Upper lobe of left lung (tissue), 6 donors: ENCODE measurements around the gene ADCYAP1R1. TPM values are rescaled to one million over a fixed set of nuclear protein-coding genes. Genes with fewer than 3 reads are reported as not detected.

Experiments used
- ATAC-seq, 2 donors: fragments of 200-7000 bp; cut with Tn5 transposase; one replicate each; pipeline ENCODE4 v1.9.1; 2022; ENCODE audit warnings: mild to moderate bottlenecking in 2 of 2, moderate library complexity in 2 of 2; ENCODE audit not compliant: low FRiP score in 2 of 2
- DNase-seq, 2 donors: peaks; one replicate each; pipeline ENCODE4 v3.0.0-alpha.2; 2019 to 2020
- H3K27ac ChIP-seq, 4 donors: fragments of 200-600 bp; sonication (generic); one replicate each; pipeline ENCODE4 v1.5.1; 2016 to 2019
- H3K27me3 ChIP-seq, 4 donors: fragments of 200-600 bp; sonication (generic); one replicate each; pipeline ENCODE4 v1.5.1; 2017 to 2019
- H3K36me3 ChIP-seq, 4 donors: fragments of 200-600 bp; sonication (generic); one replicate each; pipeline ENCODE4 v1.5.1; 2016 to 2019
- H3K4me1 ChIP-seq, 4 donors: fragments of 200-600 bp; sonication (generic); one replicate each; pipeline ENCODE4 v1.5.1; 2018 to 2019
- H3K4me3 ChIP-seq, 4 donors: fragments of 200-600 bp; sonication (generic); one replicate each; pipeline ENCODE4 v1.5.1; 2017 to 2019; ENCODE audit warnings: mild to moderate bottlenecking in 2 of 4, moderate library complexity in 1 of 4
- H3K9me3 ChIP-seq, 4 donors: fragments of 200-600 bp; sonication (generic); one replicate each; pipeline ENCODE4 v1.5.1; 2018 to 2019
- EP300 ChIP-seq, 4 donors: sonication (generic); formaldehyde crosslinking; IDR thresholded peaks; one replicate each; pipeline ENCODE4 v1.5.1; 2017; ENCODE audit warnings: antibody characterized with exemption in 4 of 4, control low read depth in 2 of 4
- POLR2A ChIP-seq, 4 donors: fragments of 450-650 bp; IDR thresholded peaks; one replicate each; pipeline ENCODE4 v1.5.1; 2016 to 2017; ENCODE audit warnings: antibody characterized with exemption in 4 of 4, mild to moderate bottlenecking in 2 of 4
- POLR2AphosphoS5 ChIP-seq, 2 donors: sonication (generic); formaldehyde crosslinking; IDR thresholded peaks; one replicate each; pipeline ENCODE4 v1.5.1; 2017; ENCODE audit warnings: antibody characterized with exemption in 2 of 2
- WGBS, 2 donors: methylation state at CpG; one replicate each; pipeline ENCODE4 v1.1.5; 2017 to 2018; 5-methylcytosine and 5-hydroxymethylcytosine counted together
- total RNA-seq, 6 donors: library from RNA; depleted of rRNA in 4 of 6; stranded (reverse); fragments of >200 nt in 4 of 6; gene quantifications; one replicate each; pipeline versions ENCODE4 v1.1.0 to v1.2.1, GENCODE V29; 2016 to 2021
- TF ChIP-seq, protein P1 (sequence below), 6 experiments: fragments of 450-650 bp in 4 of 6; fragments of 200-600 bp in 2 of 6; sonication (generic) in 2 of 6; IDR thresholded peaks; one replicate each; pipeline ENCODE4 v1.5.1; 2016 to 2019; ENCODE audit warnings: antibody characterized with exemption in 6 of 6
- donor health status: DM: no; HTN: no; CAD: no; lungs with moderate emphysema.
- donor health status: DM: no; HTN: yes; CAD: no; lungs with severe emphysema.

ADCYAP1R1 gene
- total RNA-seq, 6 donors from 2014 or later = under 0.01 to 1.3 (median 0.13) TPM

DNA sequence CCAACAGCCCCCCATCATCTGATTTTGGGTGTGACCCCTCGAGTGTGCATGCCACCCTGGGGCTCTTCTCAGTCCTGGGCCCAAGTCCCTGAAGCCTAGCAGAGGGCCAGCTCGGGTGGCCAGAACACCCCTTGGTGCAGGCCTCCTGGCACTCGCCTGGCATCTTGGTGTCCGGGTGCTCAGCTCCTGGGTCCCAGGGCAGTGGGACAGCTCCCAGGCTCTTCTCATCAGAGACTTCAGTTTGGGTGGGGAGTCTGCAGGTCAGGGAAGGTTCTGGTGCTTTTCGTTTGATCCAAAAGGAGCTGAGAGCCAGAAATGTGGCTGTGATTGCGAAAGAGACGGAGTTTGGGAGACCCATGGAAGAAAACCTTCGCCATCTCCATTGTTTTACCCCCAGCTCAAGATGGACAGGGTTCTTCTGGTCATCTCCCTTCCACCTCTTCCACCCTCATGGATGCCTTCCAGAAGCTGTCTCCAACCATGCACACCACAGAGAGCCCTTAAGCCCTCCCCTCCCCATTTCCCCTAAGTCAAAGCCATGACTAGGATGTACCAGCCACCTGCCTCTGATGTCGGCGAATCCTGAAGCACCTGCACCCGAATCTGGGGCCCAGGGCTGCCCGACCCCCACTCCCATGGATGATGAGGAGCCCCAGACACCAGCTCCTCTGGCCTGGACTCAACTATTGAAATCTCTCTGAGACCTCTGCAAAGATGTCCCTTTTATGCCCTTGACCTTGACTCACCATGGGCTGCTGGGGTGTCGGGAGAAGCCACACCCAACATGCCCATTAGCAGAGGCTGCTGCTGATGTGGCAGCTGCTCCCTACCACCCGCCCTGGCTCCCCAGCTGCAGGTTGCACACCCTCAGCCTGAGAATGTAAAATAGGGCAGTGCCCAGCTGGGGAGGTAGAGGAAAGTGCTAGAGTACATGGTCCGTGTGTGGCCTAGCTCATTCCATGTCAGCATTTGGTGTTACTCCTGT lies 55.3 kb downstream of the ADCYAP1R1 start:
- no peaks in the 10 kb centered on the region for H3K9me3 ChIP-seq
- WGBS, 2 donors = 87 to 90% methylated on average over 12 to 15 of the region's 15 CpGs
- TF ChIP-seq, protein P1, sequence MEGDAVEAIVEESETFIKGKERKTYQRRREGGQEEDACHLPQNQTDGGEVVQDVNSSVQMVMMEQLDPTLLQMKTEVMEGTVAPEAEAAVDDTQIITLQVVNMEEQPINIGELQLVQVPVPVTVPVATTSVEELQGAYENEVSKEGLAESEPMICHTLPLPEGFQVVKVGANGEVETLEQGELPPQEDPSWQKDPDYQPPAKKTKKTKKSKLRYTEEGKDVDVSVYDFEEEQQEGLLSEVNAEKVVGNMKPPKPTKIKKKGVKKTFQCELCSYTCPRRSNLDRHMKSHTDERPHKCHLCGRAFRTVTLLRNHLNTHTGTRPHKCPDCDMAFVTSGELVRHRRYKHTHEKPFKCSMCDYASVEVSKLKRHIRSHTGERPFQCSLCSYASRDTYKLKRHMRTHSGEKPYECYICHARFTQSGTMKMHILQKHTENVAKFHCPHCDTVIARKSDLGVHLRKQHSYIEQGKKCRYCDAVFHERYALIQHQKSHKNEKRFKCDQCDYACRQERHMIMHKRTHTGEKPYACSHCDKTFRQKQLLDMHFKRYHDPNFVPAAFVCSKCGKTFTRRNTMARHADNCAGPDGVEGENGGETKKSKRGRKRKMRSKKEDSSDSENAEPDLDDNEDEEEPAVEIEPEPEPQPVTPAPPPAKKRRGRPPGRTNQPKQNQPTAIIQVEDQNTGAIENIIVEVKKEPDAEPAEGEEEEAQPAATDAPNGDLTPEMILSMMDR (IDR thresholded peaks at IDR 0.05) = no peak
- TF ChIP-seq POLR2AphosphoS5 (IDR thresholded peaks at IDR 0.05) = no peak
- no peak for TF ChIP-seq POLR2A (IDR thresholded peaks at IDR 0.05)
- TF ChIP-seq EP300 (IDR thresholded peaks at IDR 0.05) = no peak
- H3K27me3 ChIP-seq = no peaks in the 10 kb centered on the region
- no peak overlapping the region for H3K27ac ChIP-seq
- no peaks in the 10 kb centered on the region for H3K4me1 ChIP-seq
- ATAC-seq (no peak), DNase-seq (peak; percentile 8 to 40)
- no peaks in the 10 kb centered on the region for H3K36me3 ChIP-seq
- no peak overlapping the region for H3K4me3 ChIP-seq

- WGBS, 2 donors = 67 to 78% methylated on average over 1 of the region's 1 CpG
- DNase-seq = no peak
Measured at GRCh38 chr7:31108097-31108657, 56.1 kb downstream of the ADCYAP1R1 start.

GRCh38 chr7:31109751-31110150 lies 57.6 kb downstream of the ADCYAP1R1 start:
- 90% methylated on average over 3 of the region's 3 CpGs for WGBS, 2 donors

More at GRCh38 chr7:31108097-31108657, 56.1 kb downstream of the ADCYAP1R1 start:
- Histone ChIP-seq H3K4me3 (no peak overlapping the region), H3K9me3 (no peaks in the 10 kb centered on the region), H3K27ac (no peak overlapping the region), H3K36me3 (no peaks in the 10 kb centered on the region), H3K4me1 (no peaks in the 10 kb centered on the region), H3K27me3 (no peaks in the 10 kb centered on the region)
- no peak for ATAC-seq
- no peak for TF ChIP-seq EP300 (IDR thresholded peaks at IDR 0.05)
- TF ChIP-seq, protein P1 (IDR thresholded peaks at IDR 0.05) = no peak
- no peak for TF ChIP-seq POLR2AphosphoS5 (IDR thresholded peaks at IDR 0.05)
- TF ChIP-seq POLR2A (IDR thresholded peaks at IDR 0.05) = no peak

DNA sequence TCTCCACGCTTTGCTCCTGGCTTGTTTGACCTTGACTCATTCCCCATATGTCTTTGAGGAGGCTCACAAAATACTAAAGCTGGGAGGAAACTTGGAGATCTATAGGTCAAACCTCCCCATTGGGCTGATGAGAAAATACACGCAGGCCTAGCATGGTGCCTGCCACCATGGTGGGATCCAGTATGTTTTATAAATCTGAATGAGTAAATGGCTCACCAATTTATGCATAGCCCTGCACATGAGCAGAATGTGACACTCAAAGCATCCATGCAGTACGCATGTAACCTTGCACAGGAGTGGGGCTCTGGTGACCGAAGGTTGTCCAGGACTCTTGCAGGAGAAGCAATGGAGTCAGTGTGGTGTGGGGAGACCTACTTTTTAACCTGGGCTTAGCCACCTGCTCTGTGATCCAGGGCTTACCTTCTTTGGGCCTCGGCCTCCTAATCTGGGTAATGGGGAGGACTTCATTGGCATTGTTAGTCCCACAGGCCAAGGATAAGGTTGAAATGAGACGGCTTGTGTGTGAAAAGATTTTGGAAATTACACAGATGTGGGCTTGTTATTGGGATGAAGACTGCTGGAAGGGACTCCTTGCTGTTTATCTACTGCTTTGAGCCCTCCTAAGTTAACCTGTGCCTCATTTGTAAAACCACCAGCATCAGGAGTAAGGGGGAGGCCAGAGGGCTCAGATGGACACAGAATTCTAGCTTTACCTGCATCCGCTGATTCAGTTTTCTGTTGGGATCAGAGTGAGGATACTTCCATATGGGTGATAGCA lies 58.4 kb downstream of the ADCYAP1R1 start:
- H3K27ac ChIP-seq = no peak overlapping the region
- no peaks in the 10 kb centered on the region for H3K9me3 ChIP-seq
- H3K36me3 ChIP-seq = no peaks in the 10 kb centered on the region
- TF ChIP-seq EP300 (IDR thresholded peaks at IDR 0.05) = no peak
- TF ChIP-seq POLR2AphosphoS5 (IDR thresholded peaks at IDR 0.05) = no peak
- TF ChIP-seq, protein P1 (IDR thresholded peaks at IDR 0.05) = no peak
- no peak for TF ChIP-seq POLR2A (IDR thresholded peaks at IDR 0.05)
- DNase-seq = no peak
- H3K27me3 ChIP-seq = no peaks in the 10 kb centered on the region
- WGBS, 2 donors = 92% methylated on average over 7 of the region's 7 CpGs
- ATAC-seq = no peak
- no peaks in the 10 kb centered on the region for H3K4me1 ChIP-seq
- H3K4me3 ChIP-seq = no peak overlapping the region

More at GRCh38 chr7:31109751-31110150, 57.6 kb downstream of the ADCYAP1R1 start:
- Histone ChIP-seq H3K9me3 (no peaks in the 10 kb centered on the region), H3K36me3 (no peaks in the 10 kb centered on the region), H3K4me1 (no peaks in the 10 kb centered on the region), H3K4me3 (no peak overlapping the region), H3K27ac (no peak overlapping the region), H3K27me3 (no peaks in the 10 kb centered on the region)
- no peak for ATAC-seq
- TF ChIP-seq EP300 (IDR thresholded peaks at IDR 0.05) = no peak
- no peak for TF ChIP-seq POLR2AphosphoS5 (IDR thresholded peaks at IDR 0.05)
- TF ChIP-seq, protein P1 (IDR thresholded peaks at IDR 0.05) = no peak
- no peak for TF ChIP-seq POLR2A (IDR thresholded peaks at IDR 0.05)
- no peak for DNase-seq
